Adrenal gland (tissue), 5 donors: ENCODE data around the gene TMEM95.

ENCODE experiments used
- CTCF ChIP-seq, 6 experiments: fragments of 450-650 bp in 4 of 6; fragments of 200-600 bp in 2 of 6; sonication (generic) in 1 of 6; IDR thresholded peaks; 1 replicate in 5 of 6; 2 replicates in 1 of 6; pipeline versions ENCODE4 v1.5.1 to v1.8.0; 2016 to 2021; ENCODE audit warnings: antibody characterized with exemption in 6 of 6, mild to moderate bottlenecking in 2 of 6, moderate library complexity in 1 of 6
- POLR2A ChIP-seq, 2 donors: fragments of 450-650 bp; IDR thresholded peaks; one replicate each; pipeline ENCODE4 v1.6.1; 2017; ENCODE audit warnings: antibody characterized with exemption in 2 of 2, mild to moderate bottlenecking in 2 of 2, moderate library complexity in 1 of 2
- donor health status: DM: no; HTN: no; CAD: no.

- TF ChIP-seq CTCF (IDR thresholded peaks at IDR 0.05) (no peak), POLR2A (IDR thresholded peaks at IDR 0.05) (peak in 1 of 2 donors; percentile 3)
Observed at GRCh38 chr17:7348478-7349242, 6.3 kb upstream of the TMEM95 start.
